ENCODE data around the gene THAP12.

- TF ChIP-seq CTCF (IDR thresholded peaks at IDR 0.05) (no peak), EZH2 (IDR thresholded peaks at IDR 0.05; ENCODE audit: borderline replicate concordance, insufficient read depth, low read depth, low read length, poor library complexity, severe bottlenecking) (no peak)
These were observed 50.3 kb downstream of the THAP12 start for GRCh38 chr11:76330651-76331050.

All from B cell (primary cell).